HG02759 (cell line): ENCODE data around the gene CCDC30.

Experiments used
- ATAC-seq: cut with Tn5 transposase; IDR thresholded peaks from one replicate; pipeline ENCODE4 v1.9.1; 2021; ENCODE audit warnings: mild to moderate bottlenecking, moderate library complexity; ENCODE audit not compliant: unreplicated experiment

The CCDC30 gene

DNA sequence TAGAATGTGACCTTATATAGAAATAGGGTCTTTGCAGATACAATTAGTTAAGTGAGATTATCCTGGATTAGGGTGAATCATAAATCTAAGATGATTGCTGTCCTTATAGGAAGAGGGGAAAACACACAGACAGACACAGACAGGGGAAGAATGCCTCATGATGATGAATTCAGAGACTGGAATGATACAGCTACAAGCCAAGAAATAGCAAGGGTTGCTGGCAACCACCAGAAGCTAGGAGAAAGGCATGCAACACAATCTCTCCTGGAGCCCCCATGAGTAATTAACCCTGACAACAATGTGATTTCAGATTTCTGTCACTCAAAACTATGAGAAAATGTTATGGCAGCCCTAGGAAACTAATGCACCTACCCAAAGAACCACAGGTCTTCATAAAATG lies 176.0 kb downstream of the CCDC30 start:
- no peak for ATAC-seq

DNA sequence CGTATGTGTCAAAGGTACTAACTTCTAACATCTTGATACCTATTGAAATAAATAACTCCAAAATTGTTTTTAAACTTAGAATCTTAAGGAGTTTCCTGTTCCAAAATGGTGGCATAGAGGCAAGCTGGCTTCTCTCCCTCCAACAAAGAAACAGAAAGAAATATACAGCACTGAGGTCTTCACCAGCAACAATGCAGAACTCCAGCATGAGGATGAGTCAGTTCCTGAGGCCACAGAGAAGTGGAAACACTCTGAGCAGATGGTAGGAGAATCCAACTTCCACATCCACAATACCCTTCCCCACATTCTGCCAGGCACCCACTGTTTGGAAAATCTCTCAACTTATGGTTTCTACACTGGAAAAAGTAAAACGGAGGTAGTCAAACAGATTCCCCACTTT lies 183.0 kb downstream of the CCDC30 start:
- no peak for ATAC-seq

DNA sequence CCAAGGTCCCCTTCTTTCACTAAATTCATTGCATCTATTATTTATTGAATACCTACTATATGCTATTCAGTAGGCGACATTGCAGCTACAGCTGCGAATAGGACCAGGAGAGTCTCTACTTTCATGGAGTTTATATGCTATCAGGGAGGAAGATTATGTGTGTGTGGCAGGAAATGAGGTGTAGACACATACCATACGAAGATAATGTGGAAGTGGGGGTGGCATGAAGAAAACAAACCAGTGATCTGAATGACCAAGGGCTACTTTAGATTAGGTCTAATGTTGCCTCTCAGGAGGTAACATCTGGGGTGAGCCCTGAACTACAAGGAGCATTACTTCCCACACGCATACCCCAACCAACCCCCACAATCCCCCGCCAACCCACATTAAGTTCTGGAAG lies 194.1 kb downstream of the CCDC30 start:
- no peak for ATAC-seq

DNA sequence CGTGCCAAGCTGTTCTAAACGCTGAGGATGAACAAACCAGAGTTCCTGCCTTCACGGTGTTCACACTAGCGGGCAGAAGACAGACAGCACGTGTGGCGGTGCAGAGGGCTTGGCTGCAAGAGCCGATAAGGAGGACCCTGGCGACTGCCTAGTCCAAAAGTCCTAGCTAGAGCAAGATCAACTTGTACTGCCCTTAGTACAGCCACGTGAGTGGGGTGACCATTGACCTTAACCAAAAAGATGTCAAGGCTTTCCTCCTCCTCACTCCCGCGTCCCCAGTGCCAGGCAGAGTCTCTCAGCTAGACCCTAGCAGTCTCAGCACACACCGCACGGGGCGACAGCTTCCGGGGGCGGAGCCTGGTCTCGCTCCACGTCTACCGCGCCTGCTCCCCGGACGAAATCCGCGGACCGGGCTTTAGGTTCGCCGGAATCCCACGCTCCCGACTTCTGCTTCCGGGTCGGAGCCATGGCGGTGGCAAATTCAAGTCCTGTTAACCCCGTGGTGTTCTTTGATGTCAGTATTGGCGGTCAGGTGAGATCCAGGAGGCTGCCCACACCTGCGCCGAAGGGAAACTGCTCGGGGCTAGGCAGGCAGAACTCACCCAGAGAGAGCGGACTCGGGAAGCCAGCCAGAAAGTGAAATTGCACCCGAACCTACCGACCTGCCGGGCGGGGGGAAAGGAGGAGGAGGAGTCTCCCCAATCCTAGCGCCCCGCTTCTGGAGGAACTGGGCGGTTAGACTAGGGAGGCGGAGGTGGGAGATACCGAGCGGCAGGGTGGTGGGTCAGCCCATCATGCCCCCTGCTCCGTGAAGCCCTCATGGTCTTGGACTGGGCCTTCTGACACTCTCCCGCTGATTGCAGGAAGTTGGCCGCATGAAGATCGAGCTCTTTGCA lies 195.1 kb downstream of the CCDC30 start, which contains the start of gene PPIH:
Gene PPIH (plus strand): TSS at position 443 of the 896 bp plus-strand sequence. CDS start 24 bp downstream, at position 467.
- ATAC-seq: peak; percentile 96

DNA sequence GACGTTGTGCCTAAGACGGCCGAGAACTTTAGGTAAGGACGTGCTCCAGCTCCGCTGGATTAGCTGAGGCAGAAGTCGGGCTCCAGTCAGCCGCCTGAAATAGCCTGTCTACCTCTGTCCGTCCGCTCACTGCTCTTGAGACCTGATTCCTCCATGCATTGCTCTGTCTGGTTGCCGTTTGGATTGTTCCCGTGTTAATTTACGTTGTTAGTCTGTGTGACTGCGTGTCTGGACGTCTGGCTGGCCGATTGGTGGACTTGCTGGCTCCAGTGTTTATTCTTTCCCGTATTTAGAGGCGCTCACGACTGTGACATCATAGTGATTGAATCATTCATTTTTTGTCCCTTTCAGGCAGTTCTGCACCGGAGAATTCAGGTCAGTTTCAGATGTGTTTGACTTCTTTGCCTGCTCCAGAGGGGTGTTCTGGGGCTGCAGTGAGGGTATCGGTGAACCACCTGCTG lies 195.8 kb downstream of the CCDC30 start:
- no peak for ATAC-seq

DNA sequence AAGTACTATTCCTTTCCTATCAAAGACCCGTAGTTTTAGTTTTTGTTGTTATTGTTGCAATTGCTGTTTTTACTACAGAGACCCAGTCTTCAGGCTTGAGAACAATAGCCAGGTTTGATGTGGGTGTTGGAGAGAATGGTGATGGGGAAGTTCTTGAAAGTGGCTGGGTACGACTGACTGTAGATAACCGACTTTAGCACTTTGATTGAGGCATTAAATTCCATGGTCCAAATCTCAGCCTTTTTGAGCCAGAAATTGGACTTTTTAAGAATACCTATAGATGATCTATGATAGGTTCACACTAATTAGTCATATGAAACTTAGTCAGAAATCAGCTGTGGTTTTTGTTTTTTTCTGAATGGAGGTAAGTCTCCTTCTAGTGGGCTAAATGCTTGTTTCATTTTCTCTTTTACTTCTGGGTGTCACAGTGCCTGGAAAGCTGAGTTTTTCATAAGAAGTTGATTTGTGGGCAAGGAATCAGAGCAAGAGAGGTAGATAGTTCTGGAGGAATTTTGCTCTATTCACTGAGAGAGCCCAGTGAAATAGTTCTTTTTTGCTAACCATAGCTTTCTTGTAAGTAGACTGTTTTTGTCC lies 197.9 kb downstream of the CCDC30 start:
- no peak for ATAC-seq

DNA sequence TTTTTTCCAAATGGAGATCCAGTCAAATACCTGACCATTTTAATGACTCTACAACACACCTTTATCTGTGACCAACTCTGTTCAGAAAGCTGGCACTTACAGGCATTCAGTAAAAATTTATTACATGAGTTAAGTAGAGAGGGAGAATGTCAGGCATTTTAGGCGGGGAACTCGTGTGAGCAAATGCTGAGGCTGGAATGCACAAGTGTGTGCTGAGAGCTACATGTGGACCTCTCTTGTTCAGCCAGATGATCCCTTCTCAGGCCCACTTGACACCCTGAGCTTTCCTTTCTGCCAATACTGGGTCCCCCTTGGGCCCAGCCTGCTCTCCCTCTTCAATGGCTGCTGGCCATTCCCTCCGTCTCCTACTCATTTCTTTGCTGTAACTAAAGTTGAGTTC lies 206.8 kb downstream of the CCDC30 start:
- no peak for ATAC-seq

DNA sequence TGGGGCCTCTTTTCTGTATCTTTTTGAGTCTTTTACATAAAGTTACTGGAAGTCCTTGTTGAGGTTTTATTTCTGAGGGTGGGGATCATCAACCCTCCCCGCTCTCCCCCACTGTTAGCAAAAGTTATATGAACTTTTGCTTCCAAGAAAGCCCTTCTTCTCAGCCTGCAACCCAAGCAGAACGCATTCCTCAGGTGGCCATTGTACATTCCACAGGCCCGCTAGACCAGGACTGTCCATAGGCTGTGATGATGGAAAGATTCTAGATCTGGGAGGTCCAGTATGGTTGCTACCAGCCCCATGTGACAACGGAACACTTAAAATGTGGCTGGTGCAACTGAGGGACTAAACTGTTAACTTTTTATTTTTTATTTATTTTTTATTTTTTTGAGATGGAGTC lies 207.3 kb downstream of the CCDC30 start:
- no peak for ATAC-seq

DNA sequence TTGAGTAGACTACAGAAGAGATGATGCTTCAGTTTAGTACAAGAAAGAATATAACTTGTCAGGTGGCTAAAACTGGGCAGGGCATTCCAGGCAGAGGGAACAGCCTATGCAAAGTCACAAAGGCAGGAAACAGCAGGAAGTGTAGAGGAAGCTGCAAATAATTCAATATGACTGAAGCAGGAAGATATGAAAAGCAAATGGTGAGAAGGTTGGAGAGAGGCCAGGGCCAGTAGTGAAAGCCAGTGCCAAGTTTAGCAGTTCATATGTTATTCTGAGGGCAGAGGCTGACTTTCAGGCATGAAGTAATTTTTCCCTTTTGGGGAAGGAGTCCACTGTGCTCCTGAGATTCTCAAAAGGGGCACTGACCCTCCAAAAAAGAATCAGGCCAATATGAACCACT lies 211.1 kb downstream of the CCDC30 start:
- no peak for ATAC-seq

DNA sequence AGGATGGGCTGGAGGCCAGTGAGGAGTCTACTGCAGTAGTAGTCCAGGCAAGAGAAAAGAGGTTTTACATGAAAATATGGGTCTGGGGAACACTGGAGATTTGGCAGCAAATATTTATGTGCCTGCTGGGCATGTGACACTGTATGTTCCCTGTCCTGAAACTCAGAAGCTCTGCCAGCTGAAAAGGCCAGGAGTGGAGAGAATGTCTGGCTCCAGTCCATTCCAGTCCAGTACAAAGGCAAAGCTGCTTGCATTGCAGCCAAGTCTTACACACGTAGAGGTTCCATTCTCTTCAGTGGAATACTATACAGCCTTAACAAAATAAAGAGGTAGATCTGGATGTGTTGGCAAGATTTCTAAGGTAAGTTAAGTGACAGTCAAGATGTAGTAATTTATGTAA lies 211.6 kb downstream of the CCDC30 start:
- ATAC-seq: no peak

DNA sequence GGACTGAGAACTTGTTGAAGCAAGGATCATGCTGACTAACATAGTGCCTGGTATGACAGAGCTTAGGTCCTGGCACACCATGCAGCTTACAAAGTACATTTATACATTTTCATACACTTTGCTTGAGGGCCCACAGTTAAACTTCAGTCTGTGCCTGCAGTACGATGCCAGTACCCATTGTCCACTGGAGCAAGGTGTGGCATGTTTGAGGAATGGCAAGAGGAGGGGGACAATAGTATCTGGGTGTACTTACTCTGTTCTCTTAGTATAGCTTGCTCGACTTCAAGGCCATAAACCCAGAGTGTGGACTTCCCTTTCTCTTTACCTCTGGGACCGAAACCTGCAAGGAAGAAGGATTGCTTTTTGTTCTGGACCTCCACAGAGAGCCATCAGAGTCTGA lies 212.4 kb downstream of the CCDC30 start:
- no peak for ATAC-seq

DNA sequence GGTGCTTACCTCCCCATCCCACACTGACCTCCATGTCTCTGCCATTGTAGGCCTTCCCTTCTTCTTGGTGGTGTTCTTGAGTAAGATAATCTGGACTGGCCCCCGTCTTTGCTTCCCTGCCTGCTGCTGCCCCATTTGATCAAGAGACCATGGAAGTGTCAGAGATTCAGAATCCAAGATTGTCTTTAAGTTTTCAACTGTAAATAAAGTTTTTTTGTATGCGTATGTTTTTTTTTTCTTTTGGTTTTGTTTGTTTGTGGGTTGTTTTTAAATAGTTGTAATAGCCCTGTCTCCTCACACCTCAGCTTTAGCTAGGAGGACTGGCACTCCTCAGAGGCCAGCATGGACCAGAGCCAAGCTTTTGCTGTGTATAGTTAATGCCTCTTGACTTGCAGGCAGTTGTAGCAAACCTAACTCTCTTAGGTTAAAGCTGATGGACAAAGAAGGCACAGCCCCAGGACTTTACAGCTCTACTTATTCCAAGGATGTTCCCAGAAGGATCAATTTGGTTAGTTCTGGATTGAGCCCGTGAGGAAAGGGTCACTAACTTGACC lies 213.5 kb downstream of the CCDC30 start:
- ATAC-seq: no peak

DNA sequence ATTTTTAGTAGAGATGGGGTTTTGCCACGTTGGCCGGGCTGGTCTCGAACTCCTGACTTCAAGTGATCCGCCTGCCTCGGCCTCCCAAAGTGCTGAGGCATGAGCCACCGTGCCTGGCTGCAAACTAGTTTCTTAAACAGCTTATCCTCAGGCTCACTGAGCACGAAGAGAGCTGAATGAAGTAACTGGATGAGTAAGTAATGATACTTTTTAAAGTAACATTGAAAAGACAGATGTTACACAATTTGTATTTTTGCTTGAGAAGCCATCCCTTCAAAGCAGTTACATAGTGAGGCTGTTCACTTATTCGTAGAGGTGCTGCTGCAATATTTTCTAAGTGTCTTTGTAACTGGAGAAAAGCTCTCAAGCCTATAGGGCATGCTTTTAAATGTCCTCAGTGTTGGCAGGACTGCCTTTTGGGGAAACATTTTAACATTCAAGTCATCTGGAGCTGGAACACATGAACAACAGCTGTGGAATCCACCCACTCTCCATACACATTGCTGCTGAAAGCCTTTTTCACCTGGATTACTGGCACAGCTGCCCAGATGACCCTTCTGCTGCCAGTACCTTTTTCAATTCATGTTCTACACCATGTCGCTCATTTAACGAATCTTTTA lies 216.4 kb downstream of the CCDC30 start:
- no peak for ATAC-seq

DNA sequence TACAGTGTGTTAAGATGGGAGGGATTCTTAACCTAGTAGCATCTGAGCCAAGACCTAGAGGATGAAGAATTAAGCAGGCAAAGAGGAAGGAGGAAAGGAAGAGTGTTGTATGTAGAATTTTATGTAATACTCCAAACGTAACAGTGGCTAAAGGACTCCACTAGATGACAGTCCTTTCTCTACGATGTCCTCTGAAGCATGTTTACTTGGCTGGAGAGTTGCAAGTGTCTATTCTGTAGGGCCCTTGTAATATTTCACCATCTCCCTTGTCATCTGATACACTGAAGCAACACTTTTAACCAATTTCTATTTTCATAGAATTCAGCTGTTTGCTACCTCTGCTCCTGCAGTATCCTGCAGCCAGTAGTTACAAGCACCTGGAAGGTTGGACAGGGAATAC lies 217.0 kb downstream of the CCDC30 start:
- ATAC-seq: no peak

DNA sequence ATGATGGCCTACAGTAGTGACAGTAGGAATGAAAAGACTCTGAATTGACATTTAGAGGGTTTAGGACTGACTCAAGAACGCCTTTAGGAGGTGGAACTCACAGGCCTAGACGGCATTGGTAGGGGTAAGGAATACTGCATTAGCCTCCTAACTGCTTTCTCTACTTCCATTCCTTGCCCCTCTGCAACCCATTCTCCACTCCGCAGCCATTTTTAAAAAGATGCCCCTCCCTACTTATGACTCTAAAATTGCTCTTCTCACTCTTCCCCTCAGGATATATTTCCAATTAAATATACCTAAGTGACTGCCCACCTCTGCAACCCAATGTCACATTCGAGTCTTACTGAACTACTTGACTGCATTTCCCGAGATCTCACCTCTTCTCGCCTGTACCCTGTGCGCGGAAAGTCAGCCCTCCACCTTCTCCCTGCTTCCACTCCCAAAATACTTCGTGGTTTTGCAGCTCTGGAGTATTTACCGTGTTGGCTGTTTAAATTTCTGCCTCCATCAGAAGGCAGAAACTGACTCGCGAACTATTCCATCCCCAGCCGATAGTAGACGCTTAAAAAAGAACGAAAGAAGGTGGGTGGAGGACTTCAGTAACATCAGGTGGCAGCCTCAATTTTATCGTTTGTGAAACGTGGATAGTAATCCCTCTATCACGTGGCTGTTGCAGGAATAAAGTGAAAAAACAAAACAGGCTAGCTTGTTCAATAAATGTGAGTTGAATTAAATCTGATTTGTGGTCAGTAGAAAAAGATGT lies 218.0 kb downstream of the CCDC30 start:
- no peak for ATAC-seq

DNA sequence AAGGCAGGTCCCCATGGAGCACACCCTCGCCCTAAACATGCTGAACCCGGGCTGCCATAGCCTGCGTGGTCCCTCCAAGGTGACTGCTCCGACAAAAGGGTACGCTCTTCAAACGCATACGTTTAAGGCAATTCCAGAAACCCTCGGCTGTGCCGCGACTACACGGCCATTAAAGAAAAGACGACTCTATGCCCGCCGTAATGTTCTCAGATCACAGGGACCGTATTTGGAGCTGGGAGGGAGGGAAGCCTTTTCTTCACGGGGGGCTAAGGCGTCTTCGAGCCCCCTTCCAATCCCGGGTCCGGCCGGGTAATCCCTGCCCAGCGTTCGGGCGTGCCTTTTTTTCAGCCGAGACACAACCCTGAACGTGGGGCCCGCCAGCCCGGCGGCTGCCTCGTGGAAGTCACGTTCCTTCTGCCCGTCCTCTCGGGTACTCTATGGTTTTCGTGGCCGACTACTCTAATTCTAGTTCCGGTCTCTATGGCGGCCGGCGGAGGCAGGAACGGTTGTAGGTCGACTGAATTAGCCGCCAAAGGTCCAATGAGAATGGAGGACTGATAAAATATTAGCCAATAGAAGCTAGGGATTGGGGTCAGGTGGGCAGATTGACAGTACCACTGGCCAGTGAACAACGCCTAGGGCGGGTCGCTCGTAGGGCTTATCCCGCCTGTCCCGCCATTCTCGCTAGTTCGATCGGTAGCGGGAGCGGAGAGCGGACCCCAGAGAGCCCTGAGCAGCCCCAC lies 218.8 kb downstream of the CCDC30 start, which contains the start of gene YBX1:
Gene YBX1 (plus strand): TSS at position 678 of the 743 bp plus-strand sequence. CDS start 148 bp downstream, outside the sequence.
- peak; percentile 84 for ATAC-seq

DNA sequence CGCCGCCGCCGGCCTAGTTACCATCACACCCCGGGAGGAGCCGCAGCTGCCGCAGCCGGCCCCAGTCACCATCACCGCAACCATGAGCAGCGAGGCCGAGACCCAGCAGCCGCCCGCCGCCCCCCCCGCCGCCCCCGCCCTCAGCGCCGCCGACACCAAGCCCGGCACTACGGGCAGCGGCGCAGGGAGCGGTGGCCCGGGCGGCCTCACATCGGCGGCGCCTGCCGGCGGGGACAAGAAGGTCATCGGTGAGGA lies 219.3 kb downstream of the CCDC30 start:
- peak; percentile 19 for ATAC-seq

DNA sequence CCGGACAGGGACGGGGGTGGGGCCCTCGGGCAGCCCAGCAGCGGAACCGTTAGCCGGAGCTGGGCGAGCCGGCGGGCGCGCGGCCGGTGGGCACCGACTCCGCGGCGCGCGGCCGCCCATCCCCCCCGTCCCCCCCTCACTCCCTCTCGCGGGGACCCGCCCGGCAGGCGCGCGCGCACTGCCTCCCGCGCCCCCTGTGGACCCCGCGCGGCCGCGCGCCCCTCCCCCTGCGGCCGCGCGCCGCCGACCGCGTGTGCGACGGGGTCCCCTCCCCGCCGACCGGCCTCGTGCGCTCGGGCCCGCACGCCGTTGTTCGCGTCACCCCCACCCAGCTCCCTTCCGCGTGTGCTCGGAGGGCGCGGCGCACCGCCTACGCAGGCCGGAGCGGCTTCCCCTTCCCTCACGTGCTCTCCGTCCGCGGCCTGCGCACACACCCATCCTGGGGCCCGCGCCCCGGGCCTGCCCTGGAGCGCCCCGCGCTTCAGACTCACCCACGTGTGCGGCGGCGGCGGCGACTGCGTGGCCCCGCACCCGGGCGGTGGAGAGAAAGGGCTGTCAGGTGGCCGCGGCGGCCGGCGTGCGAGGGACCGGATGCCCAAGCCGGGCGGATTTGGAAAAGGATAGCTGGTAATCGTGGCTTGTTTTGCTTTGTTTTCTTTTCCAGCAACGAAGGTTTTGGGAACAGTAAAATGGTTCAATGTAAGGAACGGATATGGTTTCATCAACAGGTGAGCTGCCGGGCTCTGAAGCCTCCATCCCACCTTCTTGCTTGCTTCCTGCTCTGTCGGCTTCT lies 219.8 kb downstream of the CCDC30 start:
- ATAC-seq: peak; percentile 50

DNA sequence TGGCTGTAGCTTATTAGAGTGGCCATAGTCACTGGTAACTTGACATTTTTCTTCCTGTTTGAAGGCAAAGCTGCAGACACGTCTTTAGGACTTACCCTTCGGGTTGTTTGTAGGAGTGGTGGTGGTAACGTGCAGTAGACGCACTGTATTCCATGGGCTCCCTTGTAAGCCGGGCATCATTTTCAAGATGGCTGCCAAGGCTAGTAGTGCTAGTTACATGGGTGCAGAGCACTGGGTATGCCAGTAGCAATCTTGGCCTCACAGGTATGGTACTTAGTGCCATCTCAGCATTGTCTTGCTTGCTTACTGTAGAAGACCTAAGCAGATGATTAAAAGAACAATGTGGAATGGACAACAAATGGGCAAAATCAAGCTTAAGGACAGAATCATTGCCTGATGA lies 221.1 kb downstream of the CCDC30 start:
- ATAC-seq: no peak
